Measurements from ENCODE around the gene EPB41. TPM values are rescaled to one million over a fixed set of nuclear protein-coding genes. Genes with fewer than 3 reads are reported as not detected.

EPB41 gene
- total and polyA plus RNA-seq, 9 of the 15 experiments (the other 6 are each of a cell fraction or from before 2014, with no cell fraction given): 3.7 to 213 (median 141) TPM

- in situ Hi-C loops (cut with MboI): no loop called here
- ChIA-PET POLR2A (interaction anchor here (0.5 to 4.6 kb wide), 22 partner anchors 8 to 1307 kb away, joined by 3 to 68 read pairs (median 4); partner anchors contain the start of genes EPB41, RNU11, SRSF4 and TAF12), CTCF (ENCODE audit: low intra/inter-chr PET ratio) (no interaction called here)
- Histone ChIP-seq H3K27me3 (ENCODE audit: control insufficient read depth in 2 of 2, insufficient read depth in 2 of 2, low read length in 2 of 2) (no peaks in the 10 kb centered on the region), H3K27ac (ENCODE audit: extremely low read depth, low read depth, low read length) (peak overlapping the region; percentile 87), H3K36me3 (ENCODE audit: control insufficient read depth, insufficient read depth, low read length) (peaks cover 14% of the 10 kb centered on the region), H3K4me2 (ENCODE audit: insufficient read depth, low read length) (peak overlapping the region; percentile 28; the same call in 1 of the 2 replicates), H2AFZ (ENCODE audit: low read depth, low read length) (peak overlapping the region; percentile 92), H3K4me3 (no peak overlapping the region), H3K9me3 (replicated peaks; ENCODE audit: control insufficient read depth, insufficient read depth, low read depth, low read length) (no peaks in the 10 kb centered on the region), H4K20me1 (replicated peaks; ENCODE audit: control insufficient read depth, insufficient read depth, low read length) (peaks cover 14% of the 10 kb centered on the region; the same call in 1 of the 2 replicates), H3K79me2 (ENCODE audit: control insufficient read depth, insufficient read depth, low read length) (peaks cover 47% of the 10 kb centered on the region), H3K9me1 (ENCODE audit: control insufficient read depth, insufficient read depth, low read length) (peaks cover 12% of the 10 kb centered on the region), H3K9ac (ENCODE audit: insufficient read depth in 1 of 2, low read depth in 2 of 2, low read length in 2 of 2) (peak overlapping the region in 1 of 2 experiments; percentile 42; a peak in 1 of 4 replicates), H3K4me1 (replicated peaks in 1 of 2; ENCODE audit: control insufficient read depth in 2 of 2, insufficient read depth in 2 of 2, low read length in 2 of 2) (peaks cover 62 to 81% of the 10 kb centered on the region in 2 experiments)
- DNase-seq (ENCODE audit: extremely low read depth in 1 of 4, low spot score in 3 of 4) (peak in 1 of 4 experiments; percentile 38), ATAC-seq (no peak), FAIRE-seq (no peak)
- BruUV-seq (replicated peaks): no TSS peak
- intact Hi-C loops (cut with micrococcal nuclease): loop anchor here (2.0 kb wide), 1 partner anchor 29 kb away; the partner anchor contains the start of gene EPB41
- 63% methylated on average over 7 of the region's 7 CpGs for WGBS (ENCODE audit: insufficient coverage, low coverage, missing lambda C conversion rate)
- TF ChIP-seq ZFP1 (CRISPR knock-in tag; IDR thresholded peaks at IDR 0.05) (0 out of 2 replicates have a peak, but pooled peaks have one; percentile 49), ZNF449 (CRISPR knock-in tag; IDR thresholded peaks at IDR 0.05) (peak; percentile 51; the same call in 1 of the 2 replicates), TRIM24 (IDR thresholded peaks at IDR 0.05) (no peak), ZNF707 (CRISPR knock-in tag; conservative IDR thresholded peaks at IDR 0.05) (peak; percentile 39; the same call in 1 of the 2 replicates), ATF4 (CRISPR knock-in tag; IDR thresholded peaks at IDR 0.05) (no peak), CHD4 (IDR thresholded peaks at IDR 0.05; ENCODE audit: insufficient read depth, insufficient replicate concordance, low read depth, low read length, poor library complexity, severe bottlenecking) (peak; percentile 11), ZNF165 (CRISPR knock-in tag; IDR thresholded peaks at IDR 0.05; ENCODE audit: borderline replicate concordance) (peak; percentile 80; the same call in 1 of the 2 replicates), CHCHD3 (CRISPR knock-in tag; IDR thresholded peaks at IDR 0.05) (no peak), ARID3B (CRISPR knock-in tag; IDR thresholded peaks at IDR 0.05; ENCODE audit: borderline replicate concordance) (0 out of 2 replicates have a peak, but pooled peaks have one; percentile 56), HMBOX1 (IDR thresholded peaks at IDR 0.05) (no peak), ZNF24 (IDR thresholded peaks at IDR 0.05) (0 out of 2 replicates have a peak, but pooled peaks have one; percentile 27), TRIM28 (IDR thresholded peaks at IDR 0.05) (peak; percentile 43; the same call in 1 of the 2 replicates)
- TF ChIP-seq, protein P1, sequence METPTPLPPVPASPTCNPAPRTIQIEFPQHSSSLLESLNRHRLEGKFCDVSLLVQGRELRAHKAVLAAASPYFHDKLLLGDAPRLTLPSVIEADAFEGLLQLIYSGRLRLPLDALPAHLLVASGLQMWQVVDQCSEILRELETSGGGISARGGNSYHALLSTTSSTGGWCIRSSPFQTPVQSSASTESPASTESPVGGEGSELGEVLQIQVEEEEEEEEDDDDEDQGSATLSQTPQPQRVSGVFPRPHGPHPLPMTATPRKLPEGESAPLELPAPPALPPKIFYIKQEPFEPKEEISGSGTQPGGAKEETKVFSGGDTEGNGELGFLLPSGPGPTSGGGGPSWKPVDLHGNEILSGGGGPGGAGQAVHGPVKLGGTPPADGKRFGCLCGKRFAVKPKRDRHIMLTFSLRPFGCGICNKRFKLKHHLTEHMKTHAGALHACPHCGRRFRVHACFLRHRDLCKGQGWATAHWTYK (CRISPR knock-in tag; IDR thresholded peaks at IDR 0.05): peak; percentile 28; the same call in 1 of the 2 replicates
- TF ChIP-seq, protein P2, sequence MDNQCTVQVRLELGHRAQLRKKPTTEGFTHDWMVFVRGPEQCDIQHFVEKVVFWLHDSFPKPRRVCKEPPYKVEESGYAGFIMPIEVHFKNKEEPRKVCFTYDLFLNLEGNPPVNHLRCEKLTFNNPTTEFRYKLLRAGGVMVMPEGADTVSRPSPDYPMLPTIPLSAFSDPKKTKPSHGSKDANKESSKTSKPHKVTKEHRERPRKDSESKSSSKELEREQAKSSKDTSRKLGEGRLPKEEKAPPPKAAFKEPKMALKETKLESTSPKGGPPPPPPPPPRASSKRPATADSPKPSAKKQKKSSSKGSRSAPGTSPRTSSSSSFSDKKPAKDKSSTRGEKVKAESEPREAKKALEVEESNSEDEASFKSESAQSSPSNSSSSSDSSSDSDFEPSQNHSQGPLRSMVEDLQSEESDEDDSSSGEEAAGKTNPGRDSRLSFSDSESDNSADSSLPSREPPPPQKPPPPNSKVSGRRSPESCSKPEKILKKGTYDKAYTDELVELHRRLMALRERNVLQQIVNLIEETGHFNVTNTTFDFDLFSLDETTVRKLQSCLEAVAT (IDR thresholded peaks at IDR 0.05): 0 out of 4 replicates have a peak, but pooled peaks of 1 of the 2 experiments have one; percentile 11
Measured at GRCh38 chr1:28885472-28885877, 28.9 kb upstream of the EPB41 start.
